GM12878 (cell line): ENCODE results near the gene TRIOBP.

Experiments used
- ASH2L ChIP-seq: fragments of 300-600, 200-600 bp; sonication (generic); IDR thresholded peaks from 2 replicates; pipeline ENCODE4 v1.6.1; 2017; ENCODE audit warnings: low read depth, mild to moderate bottlenecking, borderline replicate concordance
- ATF2 ChIP-seq: IDR thresholded peaks from 2 replicates; pipeline ENCODE4 v1.6.1; 2012; ENCODE audit warnings: low read length, inconsistent platforms
- ATF3 ChIP-seq: IDR thresholded peaks from 2 replicates; pipeline ENCODE4 v1.6.1; 2011; ENCODE audit warnings: low read depth, mild to moderate bottlenecking, low read length, moderate library complexity, borderline replicate concordance; ENCODE audit errors: extremely low read depth
- BACH1 ChIP-seq: fragments of 450-650 bp; IDR thresholded peaks from 2 replicates; pipeline ENCODE4 v1.6.1; 2017; ENCODE audit warnings: mild to moderate bottlenecking, borderline replicate concordance
- CHD4 ChIP-seq: fragments of 200-600 bp; sonication (generic); IDR thresholded peaks from 2 replicates; pipeline ENCODE4 v1.6.1; 2016; ENCODE audit warnings: mild to moderate bottlenecking
- CREM ChIP-seq: IDR thresholded peaks from 2 replicates; pipeline ENCODE4 v1.6.1; 2014; ENCODE audit warnings: antibody characterized with exemption, low read depth
- CTCF ChIP-seq, 3 experiments: IDR thresholded peaks in 2 of 3; conservative IDR thresholded peaks in 1 of 3; 2 replicates each; pipeline ENCODE4 v1.5.1; 2011; ENCODE audit warnings: low read depth in 3 of 3, low read length in 3 of 3, mild to moderate bottlenecking in 3 of 3, control low read depth in 2 of 3, moderate library complexity in 2 of 3, inconsistent platforms in 1 of 3, mixed read lengths in 1 of 3; ENCODE audit not compliant: control insufficient read depth in 2 of 3, insufficient read depth in 1 of 3; ENCODE audit errors: extremely low read depth in 1 of 3
- EP300 ChIP-seq, 2 experiments: fragments of 150-350 bp in 1 of 2; IDR thresholded peaks; 2 replicates each; pipeline ENCODE4 v1.6.1; 2011 to 2012; ENCODE audit warnings: low read depth in 2 of 2, low read length in 2 of 2, borderline replicate concordance in 1 of 2, improper control_type of control experiment in 1 of 2, inconsistent platforms in 1 of 2; ENCODE audit not compliant: control insufficient read depth in 1 of 2
- KAT2A ChIP-seq: conservative IDR thresholded peaks from 2 replicates; pipeline ENCODE4 v1.6.1; 2011; ENCODE audit warnings: low read depth, low read length; ENCODE audit not compliant: control insufficient read depth
- MAX ChIP-seq: IDR thresholded peaks from 2 replicates; pipeline ENCODE4 v1.6.1; 2012; ENCODE audit warnings: low read depth, low read length, improper control_type of control experiment
- USF2 ChIP-seq: IDR thresholded peaks from 2 replicates; pipeline ENCODE4 v1.6.1; 2011; ENCODE audit warnings: low read depth, low read length, improper control_type of control experiment, borderline replicate concordance
- YY1 ChIP-seq: IDR thresholded peaks from 2 replicates; pipeline ENCODE4 v1.6.1; 2011; ENCODE audit warnings: low read depth, mild to moderate bottlenecking, low read length

- TF ChIP-seq MAX, result no peak
- no peak for TF ChIP-seq CHD4
- TF ChIP-seq EP300 (IDR thresholded peaks at IDR 0.05; ENCODE audit: borderline replicate concordance in 1 of 2, control insufficient read depth in 1 of 2, low read depth in 2 of 2, low read length in 2 of 2), result no peak
- TF ChIP-seq ATF2, result no peak
- TF ChIP-seq ASH2L, result no peak
- no peak for TF ChIP-seq USF2
- TF ChIP-seq CREM, result no peak
- TF ChIP-seq YY1, result no peak
- TF ChIP-seq KAT2A, result no peak
- no peak for TF ChIP-seq BACH1
- no peak for TF ChIP-seq CTCF (IDR thresholded peaks at IDR 0.05 in 2 of 3, conservative IDR thresholded peaks at IDR 0.05 in 1 of 3; ENCODE audit: control insufficient read depth in 2 of 3, extremely low read depth in 1 of 3, insufficient read depth in 1 of 3, low read depth in 3 of 3, low read length in 3 of 3)
- no peak for TF ChIP-seq ATF3
Observed at GRCh38 chr22:37763652-37764051, 66.8 kb downstream of the TRIOBP start.
